WTC11 (cell line): ENCODE measurements around the gene LYPD6B. TPM values are rescaled to one million over a fixed set of nuclear protein-coding genes. Genes with fewer than 3 reads are reported as not detected.

Experiments
- ATAC-seq: fragments of 200-7000 bp; cut with Tn5 transposase; 2 replicates; pipeline ENCODE4 v1.10.0; 2021; ENCODE audit warnings: mild to moderate bottlenecking, moderate library complexity
- CTCF ChIA-PET: fragments of 300-600 bp; sonication (Branson Sonifier 250); formaldehyde crosslinking; loops from one replicate; lab custom pipeline; 2021; ENCODE audit warnings: antibody characterized with exemption; lab: Charles Lee
- POLR2A ChIA-PET: fragments of 350-600 bp; sonication (Branson Sonifier 250); formaldehyde crosslinking; loops from one replicate; lab custom pipeline; 2021; ENCODE audit warnings: antibody characterized with exemption; lab: Charles Lee
- DNase-seq: peaks from one replicate; pipeline ENCODE4 v3.0.0; 2021; ENCODE audit warnings: low spot score
- H3K27ac Mint-ChIP-seq: 2 replicates; pipeline ENCODE4 v1.8.0; 2021; ENCODE audit warnings: mixed read lengths
- H3K27me3 Mint-ChIP-seq: 2 replicates; pipeline ENCODE4 v1.8.0; 2021; ENCODE audit warnings: low read depth, mild to moderate bottlenecking, moderate library complexity, mixed read lengths
- H3K36me3 Mint-ChIP-seq: 2 replicates; pipeline ENCODE4 v1.8.0; 2021; ENCODE audit warnings: mixed read lengths
- H3K4me1 Mint-ChIP-seq: 2 replicates; pipeline ENCODE4 v1.8.0; 2022; ENCODE audit warnings: mixed read lengths
- H3K4me3 Mint-ChIP-seq: 2 replicates; pipeline ENCODE4 v1.8.0; 2021; ENCODE audit warnings: mild to moderate bottlenecking, moderate library complexity, mixed read lengths
- H3K9me3 Mint-ChIP-seq: 2 replicates; pipeline ENCODE4 v1.8.0; 2021; ENCODE audit warnings: mixed read lengths
- ELF4 ChIP-seq: sonication (generic); formaldehyde crosslinking; IDR thresholded peaks from 2 replicates; pipeline ENCODE4 v1.8.1; 2022; ENCODE audit warnings: low read depth, mild to moderate bottlenecking, moderate library complexity, missing genetic modification reagents
- NR2C2 ChIP-seq: sonication (generic); formaldehyde crosslinking; IDR thresholded peaks from 2 replicates; pipeline ENCODE4 v1.8.0; 2022; ENCODE audit warnings: mild to moderate bottlenecking, missing genetic modification reagents
- TEAD1 ChIP-seq: sonication (generic); formaldehyde crosslinking; IDR thresholded peaks from 2 replicates; pipeline ENCODE4 v1.8.0; 2022; ENCODE audit warnings: mild to moderate bottlenecking, missing genetic modification reagents
- TEAD4 ChIP-seq: sonication (generic); formaldehyde crosslinking; IDR thresholded peaks from 2 replicates; pipeline ENCODE4 v1.8.0; 2022; ENCODE audit warnings: mild to moderate bottlenecking, missing genetic modification reagents
- ZNF396 ChIP-seq: fragments of 250-450 bp; sonication (Bioruptor Pico); IDR thresholded peaks from 2 replicates; pipeline ENCODE4 v1.8.0; 2021; ENCODE audit warnings: mild to moderate bottlenecking, moderate library complexity, borderline replicate concordance
- ZNF416 ChIP-seq: fragments of 250-450 bp; sonication (Bioruptor Pico); IDR thresholded peaks from 2 replicates; pipeline ENCODE4 v1.9.0; 2021; ENCODE audit warnings: mild to moderate bottlenecking, inconsistent platforms
- total RNA-seq: library from RNA; stranded (reverse); gene quantifications from 3 replicates; pipeline ENCODE4 v1.2.3, GENCODE V29; 2021
- TF ChIP-seq, protein P1 (sequence below): sonication (generic); formaldehyde crosslinking; IDR thresholded peaks from 2 replicates; pipeline ENCODE4 v1.8.1; 2022; ENCODE audit warnings: missing genetic modification reagents, borderline replicate concordance
- TF ChIP-seq, protein P2 (sequence below): sonication (generic); formaldehyde crosslinking; conservative IDR thresholded peaks from 2 replicates; pipeline ENCODE4 v1.8.1; 2022; ENCODE audit warnings: mild to moderate bottlenecking, missing genetic modification reagents
- TF ChIP-seq, protein P3 (sequence below): sonication (generic); formaldehyde crosslinking; IDR thresholded peaks from 2 replicates; pipeline ENCODE4 v1.8.1; 2023; ENCODE audit warnings: mild to moderate bottlenecking, moderate library complexity, missing genetic modification reagents
- TF ChIP-seq, protein P4 (sequence below): fragments of 250-450 bp; sonication (Bioruptor Pico); conservative IDR thresholded peaks from 2 replicates; pipeline ENCODE4 v1.9.0; 2021; ENCODE audit warnings: mild to moderate bottlenecking
- TF ChIP-seq, protein P5 (sequence below): sonication (generic); formaldehyde crosslinking; IDR thresholded peaks from 2 replicates; pipeline ENCODE4 v1.8.0; 2022; ENCODE audit warnings: mild to moderate bottlenecking, missing genetic modification reagents
- TF ChIP-seq, protein P6 (sequence below): sonication (generic); formaldehyde crosslinking; IDR thresholded peaks from 2 replicates; pipeline ENCODE4 v1.8.0; 2022; ENCODE audit warnings: mild to moderate bottlenecking, missing genetic modification reagents
- TF ChIP-seq, protein P7 (sequence below): sonication (generic); formaldehyde crosslinking; IDR thresholded peaks from 2 replicates; pipeline ENCODE4 v1.8.1; 2023; ENCODE audit warnings: mild to moderate bottlenecking, missing genetic modification reagents
- TF ChIP-seq, protein P8 (sequence below): fragments of 250-450 bp; sonication (Bioruptor Pico); IDR thresholded peaks from 2 replicates; pipeline ENCODE4 v1.9.0; 2021; ENCODE audit warnings: moderate library complexity, mild to moderate bottlenecking, inconsistent platforms, borderline replicate concordance
- TF ChIP-seq, protein P9 (sequence below): sonication (generic); formaldehyde crosslinking; IDR thresholded peaks from 2 replicates; pipeline ENCODE4 v1.8.1; 2023; ENCODE audit warnings: mild to moderate bottlenecking, missing genetic modification reagents
- TF ChIP-seq, protein P10 (sequence below): sonication (generic); formaldehyde crosslinking; IDR thresholded peaks from 2 replicates; pipeline ENCODE4 v1.8.1; 2023; ENCODE audit warnings: mild to moderate bottlenecking, missing genetic modification reagents, borderline replicate concordance
- TF ChIP-seq, protein P11 (sequence below): fragments of 250-450 bp; sonication (Bioruptor Pico); IDR thresholded peaks from 2 replicates; pipeline ENCODE4 v2.1.2; 2022; ENCODE audit warnings: mild to moderate bottlenecking, moderate library complexity

The LYPD6B gene
- total RNA-seq, 1 experiment from 2014 or later: 1.6 TPM

DNA sequence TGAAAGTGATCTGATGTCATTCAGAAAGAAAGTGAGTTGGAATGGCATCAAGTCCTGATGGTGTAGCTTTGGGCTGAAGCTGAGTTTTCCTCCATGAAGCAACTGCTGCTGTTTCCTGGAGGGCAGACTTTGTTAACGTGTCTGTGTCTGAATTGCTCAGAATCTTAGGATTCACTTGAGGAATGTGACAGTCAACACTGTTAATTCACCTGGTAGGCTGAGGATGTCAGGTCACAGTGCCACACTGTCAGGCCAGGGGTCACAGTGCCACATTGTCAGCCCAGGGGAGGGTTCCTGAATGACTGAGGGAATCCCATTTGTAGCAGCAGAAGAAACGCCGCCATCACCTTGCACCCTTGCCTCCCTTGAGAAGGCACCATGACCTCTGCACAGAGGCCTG lies 39.4 kb downstream of the LYPD6B start:
- CTCF ChIA-PET: interaction anchor here (1.2 to 2.0 kb wide), 3 partner anchors 9 to 252 kb away, joined by 3 to 10 read pairs (median 5); no protein-coding TSS in a partner anchor
- Mint-ChIP-seq H3K9me3 (no peaks in the 10 kb centered on the region), H3K36me3 (no peaks in the 10 kb centered on the region), H3K27ac (peak overlapping the region; percentile 86), H3K4me1 (peaks cover 69% of the 10 kb centered on the region), H3K27me3 (peaks cover 21% of the 10 kb centered on the region), H3K4me3 (no peak overlapping the region)
- no peak; the same call in 1 of the 2 replicates for ATAC-seq
- DNase-seq: no peak
- POLR2A ChIA-PET: no interaction called here
- TF ChIP-seq, protein P1, sequence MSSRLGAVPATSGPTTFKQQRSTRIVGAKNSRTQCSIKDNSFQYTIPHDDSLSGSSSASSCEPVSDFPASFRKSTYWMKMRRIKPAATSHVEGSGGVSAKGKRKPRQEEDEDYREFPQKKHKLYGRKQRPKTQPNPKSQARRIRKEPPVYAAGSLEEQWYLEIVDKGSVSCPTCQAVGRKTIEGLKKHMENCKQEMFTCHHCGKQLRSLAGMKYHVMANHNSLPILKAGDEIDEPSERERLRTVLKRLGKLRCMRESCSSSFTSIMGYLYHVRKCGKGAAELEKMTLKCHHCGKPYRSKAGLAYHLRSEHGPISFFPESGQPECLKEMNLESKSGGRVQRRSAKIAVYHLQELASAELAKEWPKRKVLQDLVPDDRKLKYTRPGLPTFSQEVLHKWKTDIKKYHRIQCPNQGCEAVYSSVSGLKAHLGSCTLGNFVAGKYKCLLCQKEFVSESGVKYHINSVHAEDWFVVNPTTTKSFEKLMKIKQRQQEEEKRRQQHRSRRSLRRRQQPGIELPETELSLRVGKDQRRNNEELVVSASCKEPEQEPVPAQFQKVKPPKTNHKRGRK (CRISPR knock-in tag): no peak
- TF ChIP-seq, protein P2, sequence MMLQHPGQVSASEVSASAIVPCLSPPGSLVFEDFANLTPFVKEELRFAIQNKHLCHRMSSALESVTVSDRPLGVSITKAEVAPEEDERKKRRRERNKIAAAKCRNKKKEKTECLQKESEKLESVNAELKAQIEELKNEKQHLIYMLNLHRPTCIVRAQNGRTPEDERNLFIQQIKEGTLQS: no peak
- TF ChIP-seq, protein P3, sequence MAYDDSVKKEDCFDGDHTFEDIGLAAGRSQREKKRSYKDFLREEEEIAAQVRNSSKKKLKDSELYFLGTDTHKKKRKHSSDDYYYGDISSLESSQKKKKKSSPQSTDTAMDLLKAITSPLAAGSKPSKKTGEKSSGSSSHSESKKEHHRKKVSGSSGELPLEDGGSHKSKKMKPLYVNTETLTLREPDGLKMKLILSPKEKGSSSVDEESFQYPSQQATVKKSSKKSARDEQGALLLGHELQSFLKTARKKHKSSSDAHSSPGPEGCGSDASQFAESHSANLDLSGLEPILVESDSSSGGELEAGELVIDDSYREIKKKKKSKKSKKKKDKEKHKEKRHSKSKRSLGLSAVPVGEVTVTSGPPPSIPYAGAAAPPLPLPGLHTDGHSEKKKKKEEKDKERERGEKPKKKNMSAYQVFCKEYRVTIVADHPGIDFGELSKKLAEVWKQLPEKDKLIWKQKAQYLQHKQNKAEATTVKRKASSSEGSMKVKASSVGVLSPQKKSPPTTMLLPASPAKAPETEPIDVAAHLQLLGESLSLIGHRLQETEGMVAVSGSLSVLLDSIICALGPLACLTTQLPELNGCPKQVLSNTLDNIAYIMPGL (CRISPR knock-in tag): no peak
- TF ChIP-seq, protein P4, sequence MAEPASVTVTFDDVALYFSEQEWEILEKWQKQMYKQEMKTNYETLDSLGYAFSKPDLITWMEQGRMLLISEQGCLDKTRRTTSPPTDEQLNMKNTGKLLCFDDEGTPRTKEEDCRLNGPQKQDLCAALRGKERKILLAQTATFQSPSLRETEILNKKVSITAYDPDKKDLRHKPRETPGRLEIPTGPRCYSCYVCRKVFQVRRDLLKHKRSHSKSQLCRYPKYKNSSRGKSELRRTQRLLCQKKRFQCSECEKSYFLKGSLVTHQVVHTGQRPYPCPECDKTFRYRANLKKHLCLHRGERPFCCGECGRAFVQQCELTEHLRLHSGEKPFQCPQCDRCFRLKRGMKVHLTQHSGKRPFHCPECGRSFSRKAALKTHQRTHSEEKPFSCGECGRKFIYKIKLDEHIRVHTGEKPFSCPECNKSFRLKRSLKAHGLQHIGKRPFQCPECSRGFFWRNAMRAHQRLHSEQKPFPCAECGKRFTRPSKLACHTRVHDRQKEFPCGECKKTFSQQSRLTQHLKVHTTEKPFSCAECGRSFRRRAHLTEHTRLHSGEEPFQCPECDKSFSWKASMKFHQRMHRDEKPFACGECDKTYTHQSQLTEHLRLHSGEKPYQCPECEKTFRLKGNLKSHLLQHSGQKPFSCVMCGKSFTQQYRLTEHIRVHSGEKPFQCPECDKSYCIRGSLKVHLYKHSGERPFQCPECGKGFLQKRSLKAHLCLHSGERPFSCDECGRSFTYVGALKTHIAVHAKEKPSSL (CRISPR knock-in tag): no peak
- TF ChIP-seq TEAD4 (CRISPR knock-in tag) (no peak), NR2C2 (CRISPR knock-in tag) (no peak), ZNF396 (CRISPR knock-in tag) (no peak), TEAD1 (CRISPR knock-in tag) (no peak), ELF4 (no peak), ZNF416 (CRISPR knock-in tag) (no peak)
- TF ChIP-seq, protein P5, sequence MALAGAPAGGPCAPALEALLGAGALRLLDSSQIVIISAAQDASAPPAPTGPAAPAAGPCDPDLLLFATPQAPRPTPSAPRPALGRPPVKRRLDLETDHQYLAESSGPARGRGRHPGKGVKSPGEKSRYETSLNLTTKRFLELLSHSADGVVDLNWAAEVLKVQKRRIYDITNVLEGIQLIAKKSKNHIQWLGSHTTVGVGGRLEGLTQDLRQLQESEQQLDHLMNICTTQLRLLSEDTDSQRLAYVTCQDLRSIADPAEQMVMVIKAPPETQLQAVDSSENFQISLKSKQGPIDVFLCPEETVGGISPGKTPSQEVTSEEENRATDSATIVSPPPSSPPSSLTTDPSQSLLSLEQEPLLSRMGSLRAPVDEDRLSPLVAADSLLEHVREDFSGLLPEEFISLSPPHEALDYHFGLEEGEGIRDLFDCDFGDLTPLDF (CRISPR knock-in tag): no peak
- TF ChIP-seq, protein P6, sequence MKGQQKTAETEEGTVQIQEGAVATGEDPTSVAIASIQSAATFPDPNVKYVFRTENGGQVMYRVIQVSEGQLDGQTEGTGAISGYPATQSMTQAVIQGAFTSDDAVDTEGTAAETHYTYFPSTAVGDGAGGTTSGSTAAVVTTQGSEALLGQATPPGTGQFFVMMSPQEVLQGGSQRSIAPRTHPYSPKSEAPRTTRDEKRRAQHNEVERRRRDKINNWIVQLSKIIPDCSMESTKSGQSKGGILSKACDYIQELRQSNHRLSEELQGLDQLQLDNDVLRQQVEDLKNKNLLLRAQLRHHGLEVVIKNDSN: no peak
- TF ChIP-seq, protein P7, sequence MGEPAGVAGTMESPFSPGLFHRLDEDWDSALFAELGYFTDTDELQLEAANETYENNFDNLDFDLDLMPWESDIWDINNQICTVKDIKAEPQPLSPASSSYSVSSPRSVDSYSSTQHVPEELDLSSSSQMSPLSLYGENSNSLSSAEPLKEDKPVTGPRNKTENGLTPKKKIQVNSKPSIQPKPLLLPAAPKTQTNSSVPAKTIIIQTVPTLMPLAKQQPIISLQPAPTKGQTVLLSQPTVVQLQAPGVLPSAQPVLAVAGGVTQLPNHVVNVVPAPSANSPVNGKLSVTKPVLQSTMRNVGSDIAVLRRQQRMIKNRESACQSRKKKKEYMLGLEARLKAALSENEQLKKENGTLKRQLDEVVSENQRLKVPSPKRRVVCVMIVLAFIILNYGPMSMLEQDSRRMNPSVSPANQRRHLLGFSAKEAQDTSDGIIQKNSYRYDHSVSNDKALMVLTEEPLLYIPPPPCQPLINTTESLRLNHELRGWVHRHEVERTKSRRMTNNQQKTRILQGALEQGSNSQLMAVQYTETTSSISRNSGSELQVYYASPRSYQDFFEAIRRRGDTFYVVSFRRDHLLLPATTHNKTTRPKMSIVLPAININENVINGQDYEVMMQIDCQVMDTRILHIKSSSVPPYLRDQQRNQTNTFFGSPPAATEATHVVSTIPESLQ (CRISPR knock-in tag): no peak
- TF ChIP-seq, protein P8, sequence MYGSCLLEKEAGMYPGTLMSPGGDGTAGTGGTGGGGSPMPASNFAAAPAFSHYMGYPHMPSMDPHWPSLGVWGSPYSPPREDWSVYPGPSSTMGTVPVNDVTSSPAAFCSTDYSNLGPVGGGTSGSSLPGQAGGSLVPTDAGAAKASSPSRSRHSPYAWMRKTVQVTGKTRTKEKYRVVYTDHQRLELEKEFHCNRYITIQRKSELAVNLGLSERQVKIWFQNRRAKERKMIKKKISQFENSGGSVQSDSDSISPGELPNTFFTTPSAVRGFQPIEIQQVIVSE (CRISPR knock-in tag): no peak
- TF ChIP-seq, protein P9, sequence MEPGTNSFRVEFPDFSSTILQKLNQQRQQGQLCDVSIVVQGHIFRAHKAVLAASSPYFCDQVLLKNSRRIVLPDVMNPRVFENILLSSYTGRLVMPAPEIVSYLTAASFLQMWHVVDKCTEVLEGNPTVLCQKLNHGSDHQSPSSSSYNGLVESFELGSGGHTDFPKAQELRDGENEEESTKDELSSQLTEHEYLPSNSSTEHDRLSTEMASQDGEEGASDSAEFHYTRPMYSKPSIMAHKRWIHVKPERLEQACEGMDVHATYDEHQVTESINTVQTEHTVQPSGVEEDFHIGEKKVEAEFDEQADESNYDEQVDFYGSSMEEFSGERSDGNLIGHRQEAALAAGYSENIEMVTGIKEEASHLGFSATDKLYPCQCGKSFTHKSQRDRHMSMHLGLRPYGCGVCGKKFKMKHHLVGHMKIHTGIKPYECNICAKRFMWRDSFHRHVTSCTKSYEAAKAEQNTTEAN: no peak
- TF ChIP-seq, protein P10, sequence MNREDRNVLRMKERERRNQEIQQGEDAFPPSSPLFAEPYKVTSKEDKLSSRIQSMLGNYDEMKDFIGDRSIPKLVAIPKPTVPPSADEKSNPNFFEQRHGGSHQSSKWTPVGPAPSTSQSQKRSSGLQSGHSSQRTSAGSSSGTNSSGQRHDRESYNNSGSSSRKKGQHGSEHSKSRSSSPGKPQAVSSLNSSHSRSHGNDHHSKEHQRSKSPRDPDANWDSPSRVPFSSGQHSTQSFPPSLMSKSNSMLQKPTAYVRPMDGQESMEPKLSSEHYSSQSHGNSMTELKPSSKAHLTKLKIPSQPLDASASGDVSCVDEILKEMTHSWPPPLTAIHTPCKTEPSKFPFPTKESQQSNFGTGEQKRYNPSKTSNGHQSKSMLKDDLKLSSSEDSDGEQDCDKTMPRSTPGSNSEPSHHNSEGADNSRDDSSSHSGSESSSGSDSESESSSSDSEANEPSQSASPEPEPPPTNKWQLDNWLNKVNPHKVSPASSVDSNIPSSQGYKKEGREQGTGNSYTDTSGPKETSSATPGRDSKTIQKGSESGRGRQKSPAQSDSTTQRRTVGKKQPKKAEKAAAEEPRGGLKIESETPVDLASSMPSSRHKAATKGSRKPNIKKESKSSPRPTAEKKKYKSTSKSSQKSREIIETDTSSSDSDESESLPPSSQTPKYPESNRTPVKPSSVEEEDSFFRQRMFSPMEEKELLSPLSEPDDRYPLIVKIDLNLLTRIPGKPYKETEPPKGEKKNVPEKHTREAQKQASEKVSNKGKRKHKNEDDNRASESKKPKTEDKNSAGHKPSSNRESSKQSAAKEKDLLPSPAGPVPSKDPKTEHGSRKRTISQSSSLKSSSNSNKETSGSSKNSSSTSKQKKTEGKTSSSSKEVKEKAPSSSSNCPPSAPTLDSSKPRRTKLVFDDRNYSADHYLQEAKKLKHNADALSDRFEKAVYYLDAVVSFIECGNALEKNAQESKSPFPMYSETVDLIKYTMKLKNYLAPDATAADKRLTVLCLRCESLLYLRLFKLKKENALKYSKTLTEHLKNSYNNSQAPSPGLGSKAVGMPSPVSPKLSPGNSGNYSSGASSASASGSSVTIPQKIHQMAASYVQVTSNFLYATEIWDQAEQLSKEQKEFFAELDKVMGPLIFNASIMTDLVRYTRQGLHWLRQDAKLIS (CRISPR knock-in tag): no peak
- TF ChIP-seq, protein P11, sequence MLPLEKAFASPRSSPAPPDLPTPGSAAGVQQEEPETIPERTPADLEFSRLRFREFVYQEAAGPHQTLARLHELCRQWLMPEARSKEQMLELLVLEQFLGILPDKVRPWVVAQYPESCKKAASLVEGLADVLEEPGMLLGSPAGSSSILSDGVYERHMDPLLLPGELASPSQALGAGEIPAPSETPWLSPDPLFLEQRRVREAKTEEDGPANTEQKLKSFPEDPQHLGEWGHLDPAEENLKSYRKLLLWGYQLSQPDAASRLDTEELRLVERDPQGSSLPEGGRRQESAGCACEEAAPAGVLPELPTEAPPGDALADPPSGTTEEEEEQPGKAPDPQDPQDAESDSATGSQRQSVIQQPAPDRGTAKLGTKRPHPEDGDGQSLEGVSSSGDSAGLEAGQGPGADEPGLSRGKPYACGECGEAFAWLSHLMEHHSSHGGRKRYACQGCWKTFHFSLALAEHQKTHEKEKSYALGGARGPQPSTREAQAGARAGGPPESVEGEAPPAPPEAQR (CRISPR knock-in tag): no peak
